ENCODE measurements around the gene CYP27B1. TPM values are rescaled to one million over a fixed set of nuclear protein-coding genes. Genes with fewer than 3 reads are reported as not detected.

CYP27B1 gene
- total and polyA plus RNA-seq, 4 donors: 0.05 to 1.6 (median 0.17) TPM

DNA sequence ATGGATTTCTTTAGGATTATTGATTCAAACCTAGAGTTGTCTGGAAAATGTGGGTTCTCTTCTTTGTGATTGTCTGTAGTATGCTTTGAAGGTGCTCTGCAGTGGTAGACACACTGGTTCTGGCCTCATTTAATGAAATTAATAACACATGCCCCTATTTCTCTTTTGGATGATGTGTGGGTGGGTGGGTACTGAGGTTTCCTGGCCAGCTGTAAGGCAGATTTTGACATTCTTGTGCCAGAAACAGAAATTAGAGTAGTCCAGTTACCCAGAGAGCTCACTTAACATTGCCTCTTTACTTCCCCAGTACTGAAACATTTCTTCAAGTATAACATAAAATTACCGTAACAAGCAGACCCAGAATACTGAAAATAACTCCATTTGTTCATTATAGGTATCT is 30.1 kb upstream of the CYP27B1 start:
- Histone ChIP-seq H3K27me3 (ENCODE audit: control insufficient read depth in 4 of 4, insufficient read depth in 4 of 4, low read length in 3 of 4) (no peaks in the 10 kb centered on the region), H3K9ac (ENCODE audit: low read depth in 1 of 2, low read length in 2 of 2) (no peak overlapping the region), H3K4me1 (ENCODE audit: control insufficient read depth in 4 of 4, insufficient read depth in 4 of 4, low read length in 3 of 4) (no peaks in the 10 kb centered on the region), H3K9me3 (ENCODE audit: control insufficient read depth in 4 of 4, low read length in 3 of 4) (no peaks in the 10 kb centered on the region), H3K36me3 (ENCODE audit: control insufficient read depth in 4 of 4, insufficient read depth in 3 of 4, low read depth in 1 of 4, low read length in 3 of 4) (peaks cover 8 to 70% (median 44%) of the 10 kb centered on the region in 4 donors), H3K27ac (ENCODE audit: low read depth in 1 of 2, low read length in 2 of 2) (no peak overlapping the region), H3K4me3 (ENCODE audit: low read depth in 1 of 3, low read length in 3 of 3) (no peak overlapping the region)
- TF ChIP-seq RXRA (IDR thresholded peaks at IDR 0.05) (no peak), FOXA1 (IDR thresholded peaks at IDR 0.05) (no peak)
- 96% methylated on average over 1 of the region's 1 CpG for WGBS
- no peak for DNase-seq (ENCODE audit: low spot score)

DNA sequence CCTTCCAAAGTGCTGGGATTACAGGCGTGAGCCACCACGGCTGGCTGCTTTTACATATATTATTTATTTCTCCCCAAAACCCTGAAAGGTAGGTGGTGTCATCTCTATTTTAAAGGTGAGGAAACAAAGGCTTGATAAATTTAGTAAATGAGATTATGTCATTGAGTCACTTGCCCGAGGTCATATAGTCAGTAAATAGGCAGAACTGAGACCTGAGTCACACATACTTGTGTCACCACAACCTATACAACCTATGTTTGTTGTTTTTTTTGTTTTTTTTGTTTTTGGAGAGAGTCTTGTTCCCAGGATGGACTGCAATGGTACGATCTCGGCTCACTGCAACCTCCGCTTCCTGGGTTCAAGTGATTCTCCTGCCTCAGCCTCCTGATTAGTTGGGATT is 28.5 kb upstream of the CYP27B1 start:
- WGBS: 96% methylated on average over 6 of the region's 6 CpGs
- Histone ChIP-seq H3K27ac (ENCODE audit: low read depth in 1 of 2, low read length in 2 of 2) (no peak overlapping the region), H3K9me3 (ENCODE audit: control insufficient read depth in 4 of 4, low read length in 3 of 4) (no peaks in the 10 kb centered on the region), H3K9ac (ENCODE audit: low read depth in 1 of 2, low read length in 2 of 2) (no peak overlapping the region), H3K4me3 (ENCODE audit: low read depth in 1 of 3, low read length in 3 of 3) (no peak overlapping the region), H3K36me3 (ENCODE audit: control insufficient read depth in 4 of 4, insufficient read depth in 3 of 4, low read depth in 1 of 4, low read length in 3 of 4) (peaks cover 4 to 60% (median 41%) of the 10 kb centered on the region in 4 donors), H3K4me1 (ENCODE audit: control insufficient read depth in 4 of 4, insufficient read depth in 4 of 4, low read length in 3 of 4) (no peaks in the 10 kb centered on the region), H3K27me3 (ENCODE audit: control insufficient read depth in 4 of 4, insufficient read depth in 4 of 4, low read length in 3 of 4) (no peaks in the 10 kb centered on the region)
- no peak for TF ChIP-seq TAF1 (conservative IDR thresholded peaks at IDR 0.05)
- TF ChIP-seq FOXA1 (IDR thresholded peaks at IDR 0.05): no peak
- TF ChIP-seq, protein P1, sequence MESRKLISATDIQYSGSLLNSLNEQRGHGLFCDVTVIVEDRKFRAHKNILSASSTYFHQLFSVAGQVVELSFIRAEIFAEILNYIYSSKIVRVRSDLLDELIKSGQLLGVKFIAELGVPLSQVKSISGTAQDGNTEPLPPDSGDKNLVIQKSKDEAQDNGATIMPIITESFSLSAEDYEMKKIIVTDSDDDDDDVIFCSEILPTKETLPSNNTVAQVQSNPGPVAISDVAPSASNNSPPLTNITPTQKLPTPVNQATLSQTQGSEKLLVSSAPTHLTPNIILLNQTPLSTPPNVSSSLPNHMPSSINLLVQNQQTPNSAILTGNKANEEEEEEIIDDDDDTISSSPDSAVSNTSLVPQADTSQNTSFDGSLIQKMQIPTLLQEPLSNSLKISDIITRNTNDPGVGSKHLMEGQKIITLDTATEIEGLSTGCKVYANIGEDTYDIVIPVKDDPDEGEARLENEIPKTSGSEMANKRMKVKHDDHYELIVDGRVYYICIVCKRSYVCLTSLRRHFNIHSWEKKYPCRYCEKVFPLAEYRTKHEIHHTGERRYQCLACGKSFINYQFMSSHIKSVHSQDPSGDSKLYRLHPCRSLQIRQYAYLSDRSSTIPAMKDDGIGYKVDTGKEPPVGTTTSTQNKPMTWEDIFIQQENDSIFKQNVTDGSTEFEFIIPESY (IDR thresholded peaks at IDR 0.05): no peak
- TF ChIP-seq EGR1 (IDR thresholded peaks at IDR 0.05; ENCODE audit: low read depth in 2 of 2): no peak
- TF ChIP-seq, protein P2, sequence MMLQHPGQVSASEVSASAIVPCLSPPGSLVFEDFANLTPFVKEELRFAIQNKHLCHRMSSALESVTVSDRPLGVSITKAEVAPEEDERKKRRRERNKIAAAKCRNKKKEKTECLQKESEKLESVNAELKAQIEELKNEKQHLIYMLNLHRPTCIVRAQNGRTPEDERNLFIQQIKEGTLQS (IDR thresholded peaks at IDR 0.05): no peak
- no peak for TF ChIP-seq FOXA2 (IDR thresholded peaks at IDR 0.05)
- TF ChIP-seq REST (IDR thresholded peaks at IDR 0.05): no peak
- TF ChIP-seq, protein P3, sequence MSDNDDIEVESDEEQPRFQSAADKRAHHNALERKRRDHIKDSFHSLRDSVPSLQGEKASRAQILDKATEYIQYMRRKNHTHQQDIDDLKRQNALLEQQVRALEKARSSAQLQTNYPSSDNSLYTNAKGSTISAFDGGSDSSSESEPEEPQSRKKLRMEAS (IDR thresholded peaks at IDR 0.05): no peak
- TF ChIP-seq YY1 (IDR thresholded peaks at IDR 0.05): no peak
- no peak for TF ChIP-seq SP1 (IDR thresholded peaks at IDR 0.05)
- no peak for TF ChIP-seq CTCF (IDR thresholded peaks at IDR 0.05; ENCODE audit: low read depth, low read length, missing input control)
- no peak for TF ChIP-seq RAD21 (IDR thresholded peaks at IDR 0.05)
- no peak for TF ChIP-seq HNF4A (conservative IDR thresholded peaks at IDR 0.05)
- TF ChIP-seq GABPA (IDR thresholded peaks at IDR 0.05 in 1 of 2, conservative IDR thresholded peaks at IDR 0.05 in 1 of 2): no peak
- no peak for TF ChIP-seq NR2F2 (IDR thresholded peaks at IDR 0.05)
- TF ChIP-seq RXRA (IDR thresholded peaks at IDR 0.05): no peak
- no peak for TF ChIP-seq HNF4G (IDR thresholded peaks at IDR 0.05)
- TF ChIP-seq JUND (IDR thresholded peaks at IDR 0.05): no peak
- no peak for DNase-seq (ENCODE audit: low spot score)

Measured in liver (tissue), 9 donors.